Stimulated activated CD4-positive, alpha-beta T cell treated with anti-CD3 and anti-CD28 coated beads, Interleukin-1b, Interleukin-23, amount 100 ng/mL, for 48 hours (primary cell): Measurements from ENCODE around the gene CFAP100.

ENCODE experiments used
- DNase-seq: peaks from one replicate; pipeline ENCODE4 v3.0.0-alpha.2; 2020

The CFAP100 gene

GRCh38 chr3:126466886-126467610, 72.3 kb downstream of the CFAP100 start:
- no peak for DNase-seq

GRCh38 chr3:126467611-126467955, 72.9 kb downstream of the CFAP100 start:
- no peak for DNase-seq

- DNase-seq, result no peak
These were observed 73.6 kb downstream of the CFAP100 start for GRCh38 chr3:126468028-126468891.

- no peak for DNase-seq
These were observed 74.8 kb downstream of the CFAP100 start for GRCh38 chr3:126469479-126469878.

GRCh38 chr3:126472277-126473006, 77.7 kb downstream of the CFAP100 start:
- no peak for DNase-seq

- DNase-seq, result no peak
These were observed 78.8 kb downstream of the CFAP100 start for GRCh38 chr3:126473292-126474168.

GRCh38 chr3:126474498-126475412, 80.0 kb downstream of the CFAP100 start:
- peak; percentile 26 for DNase-seq

GRCh38 chr3:126475413-126476114, 80.9 kb downstream of the CFAP100 start, which contains the start of gene ZXDC:
ZXDC (minus strand) TSS chr3:126475891; CDS start chr3:126475865, 26 bp downstream.
- peak; percentile 93 for DNase-seq

- DNase-seq, result no peak
These were observed 81.7 kb downstream of the CFAP100 start for GRCh38 chr3:126476166-126477060.

GRCh38 chr3:126477061-126477380, 82.3 kb downstream of the CFAP100 start:
- no peak for DNase-seq

- no peak for DNase-seq
These were observed 84.0 kb downstream of the CFAP100 start for GRCh38 chr3:126478581-126479310.

GRCh38 chr3:126479642-126480041, 84.9 kb downstream of the CFAP100 start:
- no peak for DNase-seq

GRCh38 chr3:126480206-126480605, 85.5 kb downstream of the CFAP100 start:
- DNase-seq, result no peak

- DNase-seq, result no peak
These were observed 86.2 kb downstream of the CFAP100 start for GRCh38 chr3:126480861-126481260.

- no peak for DNase-seq
These were observed 87.2 kb downstream of the CFAP100 start for GRCh38 chr3:126481808-126482502.

GRCh38 chr3:126482503-126483255, 88.0 kb downstream of the CFAP100 start:
- no peak for DNase-seq

GRCh38 chr3:126483321-126483761, 88.6 kb downstream of the CFAP100 start:
- DNase-seq, result no peak
